ENCODE results near the gene ZDHHC20. TPM values are rescaled to one million over a fixed set of nuclear protein-coding genes. Genes with fewer than 3 reads are reported as not detected.

Gene ZDHHC20
- polyA plus RNA-seq, 3 donors, result 28.1 to 67.8 (median 66.8) TPM

GRCh38 chr13:21344662-21345176 lies 114.4 kb downstream of the ZDHHC20 start:
- intact Hi-C loops (cut with micrococcal nuclease), result no loop called here
- H3K4me3 Mint-ChIP-seq, result peak overlapping the region; percentile 58 to 80
- peak overlapping the region; percentile 57 for H2AFZ ChIP-seq (ENCODE audit: insufficient read depth, low read depth, low read length, poor library complexity, severe bottlenecking)

DNA sequence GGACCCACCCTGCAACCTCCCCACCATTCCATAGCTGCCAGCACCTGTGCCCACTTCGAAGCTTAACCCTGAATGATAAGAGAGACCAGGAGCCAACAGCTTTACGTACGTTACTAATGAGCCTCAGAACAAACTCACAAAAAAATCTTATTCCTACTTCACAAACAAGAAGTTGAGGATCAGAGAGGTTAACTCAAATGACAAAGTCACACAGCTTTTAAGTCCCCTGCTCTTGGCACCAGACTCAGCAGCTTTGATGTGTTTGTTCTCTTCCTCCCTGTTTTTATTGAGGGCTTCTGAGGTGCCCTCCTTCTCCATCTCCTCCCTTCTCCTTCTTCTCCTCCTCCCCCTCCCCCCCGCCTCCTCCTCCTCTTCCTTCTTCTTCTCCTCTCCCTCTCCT lies 115.4 kb downstream of the ZDHHC20 start:
- DNase-seq, result no peak
- peak overlapping the region in 2 of 7 donors; percentile 38 to 69 for H3K27ac Mint-ChIP-seq
- Histone ChIP-seq H3K4me2 (replicated peaks; ENCODE audit: extremely low read depth, low read length, poor library complexity, severe bottlenecking) (no peak overlapping the region), H3K36me3 (replicated peaks in 1 of 2; ENCODE audit: control insufficient read depth in 1 of 2, insufficient read depth in 2 of 2, low read length in 2 of 2) (no peaks in the 10 kb centered on the region), H3K79me2 (ENCODE audit: insufficient read depth, low read length) (no peaks in the 10 kb centered on the region), H4K20me1 (ENCODE audit: insufficient read depth, low read length) (no peaks in the 10 kb centered on the region), H3K9me3 (replicated peaks in 1 of 2; ENCODE audit: control insufficient read depth in 1 of 2, insufficient read depth in 1 of 2, low read length in 2 of 2) (no peaks in the 10 kb centered on the region), H3K4me1 (ENCODE audit: control insufficient read depth in 1 of 2, insufficient read depth in 2 of 2, low read length in 2 of 2) (peaks cover 7 to 20% of the 10 kb centered on the region in 2 donors), H3K9ac (ENCODE audit: insufficient read depth, low read length, poor library complexity, severe bottlenecking) (no peak overlapping the region), H3K27ac (ENCODE audit: low read depth in 1 of 2, low read length in 2 of 2) (peak overlapping the region in 1 of 2 donors; percentile 65), H2AFZ (ENCODE audit: insufficient read depth, low read depth, low read length, poor library complexity, severe bottlenecking) (peak overlapping the region; percentile 57), H3K27me3 (ENCODE audit: control insufficient read depth in 2 of 2, insufficient read depth in 2 of 2, low read length in 2 of 2) (no peaks in the 10 kb centered on the region), H3K4me3 (replicated peaks in 1 of 3; ENCODE audit: low read depth in 2 of 3, low read length in 3 of 3) (no peak overlapping the region)
- no peaks in the 10 kb centered on the region for H3K36me3 Mint-ChIP-seq
- WGBS (ENCODE audit: insufficient coverage), result 89% methylated on average over 3 of the region's 4 CpGs
- peaks cover 0 to 1% (median 0%) of the 10 kb centered on the region in 3 donors for H3K27me3 Mint-ChIP-seq (ENCODE audit: low read depth in 3 of 3)
- TF ChIP-seq, protein P1, sequence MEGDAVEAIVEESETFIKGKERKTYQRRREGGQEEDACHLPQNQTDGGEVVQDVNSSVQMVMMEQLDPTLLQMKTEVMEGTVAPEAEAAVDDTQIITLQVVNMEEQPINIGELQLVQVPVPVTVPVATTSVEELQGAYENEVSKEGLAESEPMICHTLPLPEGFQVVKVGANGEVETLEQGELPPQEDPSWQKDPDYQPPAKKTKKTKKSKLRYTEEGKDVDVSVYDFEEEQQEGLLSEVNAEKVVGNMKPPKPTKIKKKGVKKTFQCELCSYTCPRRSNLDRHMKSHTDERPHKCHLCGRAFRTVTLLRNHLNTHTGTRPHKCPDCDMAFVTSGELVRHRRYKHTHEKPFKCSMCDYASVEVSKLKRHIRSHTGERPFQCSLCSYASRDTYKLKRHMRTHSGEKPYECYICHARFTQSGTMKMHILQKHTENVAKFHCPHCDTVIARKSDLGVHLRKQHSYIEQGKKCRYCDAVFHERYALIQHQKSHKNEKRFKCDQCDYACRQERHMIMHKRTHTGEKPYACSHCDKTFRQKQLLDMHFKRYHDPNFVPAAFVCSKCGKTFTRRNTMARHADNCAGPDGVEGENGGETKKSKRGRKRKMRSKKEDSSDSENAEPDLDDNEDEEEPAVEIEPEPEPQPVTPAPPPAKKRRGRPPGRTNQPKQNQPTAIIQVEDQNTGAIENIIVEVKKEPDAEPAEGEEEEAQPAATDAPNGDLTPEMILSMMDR (IDR thresholded peaks at IDR 0.05), result no peak
- H3K4me1 Mint-ChIP-seq, result peaks cover 21% of the 10 kb centered on the region
- H3K9me3 Mint-ChIP-seq, result peaks cover 0 to 3% (median 0%) of the 10 kb centered on the region in 7 donors
- no peak overlapping the region for H3K4me3 Mint-ChIP-seq
- intact Hi-C loops (cut with micrococcal nuclease), result no loop called here

More at GRCh38 chr13:21344662-21345176, 114.4 kb downstream of the ZDHHC20 start:
- H3K27ac Mint-ChIP-seq, result peak overlapping the region in 6 of 7 donors; percentile 32 to 83 (median 62)
- no peaks in the 10 kb centered on the region for H3K36me3 Mint-ChIP-seq
- H3K27ac ChIP-seq (ENCODE audit: low read depth in 1 of 2, low read length in 2 of 2), result peak overlapping the region; percentile 46 to 65
- H3K4me1 ChIP-seq (ENCODE audit: control insufficient read depth in 1 of 2, insufficient read depth in 2 of 2, low read length in 2 of 2), result peaks cover 7 to 20% of the 10 kb centered on the region in 2 donors
- H3K9me3 Mint-ChIP-seq, result peaks cover 0 to 3% (median 0%) of the 10 kb centered on the region in 7 donors
- H3K79me2 ChIP-seq (ENCODE audit: insufficient read depth, low read length), result no peaks in the 10 kb centered on the region
- peak overlapping the region; percentile 33 for H3K4me2 ChIP-seq (replicated peaks; ENCODE audit: extremely low read depth, low read length, poor library complexity, severe bottlenecking)
- no peaks in the 10 kb centered on the region for H3K36me3 ChIP-seq (replicated peaks in 1 of 2; ENCODE audit: control insufficient read depth in 1 of 2, insufficient read depth in 2 of 2, low read length in 2 of 2)
- TF ChIP-seq, protein P1 (IDR thresholded peaks at IDR 0.05), result no peak
- H3K9me3 ChIP-seq (replicated peaks in 1 of 2; ENCODE audit: control insufficient read depth in 1 of 2, insufficient read depth in 1 of 2, low read length in 2 of 2), result no peaks in the 10 kb centered on the region
- no peaks in the 10 kb centered on the region for H4K20me1 ChIP-seq (ENCODE audit: insufficient read depth, low read length)
- peak overlapping the region in 1 of 3 experiments; percentile 27 for H3K4me3 ChIP-seq (replicated peaks in 1 of 3; ENCODE audit: low read depth in 2 of 3, low read length in 3 of 3)
- peaks cover 0 to 1% (median 0%) of the 10 kb centered on the region in 3 donors for H3K27me3 Mint-ChIP-seq (ENCODE audit: low read depth in 3 of 3)
- peaks cover 25% of the 10 kb centered on the region for H3K4me1 Mint-ChIP-seq
- DNase-seq, result peak in 2 of 3 donors; percentile 8 to 16
- WGBS (ENCODE audit: insufficient coverage), result 32% methylated on average over 7 of the region's 9 CpGs
- no peaks in the 10 kb centered on the region for H3K27me3 ChIP-seq (ENCODE audit: control insufficient read depth in 2 of 2, insufficient read depth in 2 of 2, low read length in 2 of 2)
- H3K9ac ChIP-seq (ENCODE audit: insufficient read depth, low read length, poor library complexity, severe bottlenecking), result peak overlapping the region; percentile 19

Data from CD14-positive monocyte (primary cell).